GM18873 (cell line): Measurements from ENCODE around the gene STX10.
"Not testable (repeated sequence)": the region's sequence is repeated elsewhere in the genome, so short reads cannot be mapped to it uniquely, and the experiment has no call there.

Experiments
- ATAC-seq: cut with Tn5 transposase; IDR thresholded peaks from one replicate; pipeline ENCODE4 v1.9.1; 2021; ENCODE audit warnings: mild to moderate bottlenecking, moderate library complexity, moderate number of reproducible peaks; ENCODE audit not compliant: unreplicated experiment, low FRiP score

STX10 gene

GRCh38 chr19:13149173-13149627 lies 975 bp downstream of the STX10 start:
- not testable (repeated sequence) for ATAC-seq

GRCh38 chr19:13146763-13147563 lies 3.2 kb downstream of the STX10 start:
- no peak for ATAC-seq

- ATAC-seq: no peak
These were observed 10.4 kb downstream of the STX10 start for GRCh38 chr19:13139633-13140311.

- ATAC-seq: no peak
These were observed 11.3 kb downstream of the STX10 start for GRCh38 chr19:13138916-13139198.

- ATAC-seq: no peak
These were observed 11.8 kb downstream of the STX10 start for GRCh38 chr19:13138171-13138915.

GRCh38 chr19:13137290-13137794 lies 12.8 kb downstream of the STX10 start:
- no peak for ATAC-seq

GRCh38 chr19:13135068-13136062 lies 14.8 kb downstream of the STX10 start:
- no peak for ATAC-seq

- no peak for ATAC-seq
These were observed 15.5 kb downstream of the STX10 start for GRCh38 chr19:13134626-13135025.

GRCh38 chr19:13133241-13133870 lies 16.8 kb downstream of the STX10 start:
- no peak for ATAC-seq

GRCh38 chr19:13132471-13133180 lies 17.5 kb downstream of the STX10 start:
- no peak for ATAC-seq

GRCh38 chr19:13130886-13131490 lies 19.2 kb downstream of the STX10 start:
- no peak for ATAC-seq

GRCh38 chr19:13129384-13129783 lies 20.8 kb downstream of the STX10 start:
- no peak for ATAC-seq

- ATAC-seq: no peak
These were observed 21.6 kb downstream of the STX10 start for GRCh38 chr19:13128583-13128982.

GRCh38 chr19:13127811-13128575 lies 22.2 kb downstream of the STX10 start:
- no peak for ATAC-seq

- ATAC-seq: no peak
These were observed 23.1 kb downstream of the STX10 start for GRCh38 chr19:13127051-13127450.

- ATAC-seq: no peak
These were observed 26.9 kb downstream of the STX10 start for GRCh38 chr19:13122980-13123957.
